CD4-positive, alpha-beta T cell treated with Interleukin-6 for 4 hours (primary cell): Measurements from ENCODE around the gene DUOX2.

Source experiments
- DNase-seq: peaks from one replicate; pipeline ENCODE4 v3.0.0-alpha.2; 2020; ENCODE audit warnings: mixed read lengths

The DUOX2 gene

DNA sequence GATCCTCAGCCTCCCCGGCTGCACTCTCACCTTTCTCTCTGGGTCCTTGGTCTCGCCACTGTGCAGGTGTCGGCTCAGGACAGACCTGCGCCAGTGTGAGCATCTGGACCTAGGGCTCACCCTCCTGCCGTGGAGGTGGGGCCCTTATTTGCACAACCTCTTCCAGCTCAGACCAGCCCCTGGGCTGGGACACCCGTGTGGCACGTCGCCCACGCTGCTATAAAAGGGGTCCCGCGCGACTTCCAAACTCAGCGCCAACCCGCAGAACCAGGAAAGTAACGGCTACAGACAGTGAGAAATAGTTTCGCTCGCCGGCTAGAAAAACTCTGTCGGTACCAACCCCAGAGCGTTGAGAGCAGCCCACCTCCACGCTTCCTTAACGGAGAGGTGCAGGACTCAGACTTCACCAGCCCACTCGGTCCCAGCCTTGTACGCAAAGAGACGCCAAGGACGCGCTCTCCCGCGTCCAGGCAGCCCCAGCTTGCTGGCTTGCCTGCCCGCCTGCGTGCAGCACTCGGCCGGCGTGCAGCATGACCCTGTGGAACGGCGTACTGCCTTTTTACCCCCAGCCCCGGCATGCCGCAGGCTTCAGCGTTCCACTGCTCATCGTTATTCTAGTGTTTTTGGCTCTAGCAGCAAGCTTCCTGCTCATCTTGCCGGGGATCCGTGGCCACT is at the start of gene DUOX2, which contains the start of gene DUOXA2:
Gene DUOX2 (minus strand): TSS at position 97 of the 675 bp plus-strand sequence. CDS start 761 bp downstream, outside the sequence.
Gene DUOXA2 (plus strand): TSS at position 251 of the 675 bp plus-strand sequence. CDS start 280 bp downstream, at position 531.
- no peak for DNase-seq

DNA sequence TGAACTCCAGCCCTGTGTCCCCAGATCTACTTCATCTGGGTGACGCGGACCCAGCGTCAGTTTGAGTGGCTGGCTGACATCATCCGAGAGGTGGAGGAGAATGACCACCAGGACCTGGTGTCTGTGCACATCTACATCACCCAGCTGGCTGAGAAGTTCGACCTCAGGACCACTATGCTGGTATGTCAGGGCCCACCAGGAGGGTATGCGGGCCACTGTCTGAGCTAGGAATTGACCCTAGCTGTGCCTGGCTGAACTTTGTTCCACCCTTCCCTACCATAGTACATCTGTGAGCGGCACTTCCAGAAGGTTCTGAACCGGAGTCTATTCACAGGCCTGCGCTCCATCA is 49.5 kb upstream of the DUOX2 start:
- no peak for DNase-seq

DNA sequence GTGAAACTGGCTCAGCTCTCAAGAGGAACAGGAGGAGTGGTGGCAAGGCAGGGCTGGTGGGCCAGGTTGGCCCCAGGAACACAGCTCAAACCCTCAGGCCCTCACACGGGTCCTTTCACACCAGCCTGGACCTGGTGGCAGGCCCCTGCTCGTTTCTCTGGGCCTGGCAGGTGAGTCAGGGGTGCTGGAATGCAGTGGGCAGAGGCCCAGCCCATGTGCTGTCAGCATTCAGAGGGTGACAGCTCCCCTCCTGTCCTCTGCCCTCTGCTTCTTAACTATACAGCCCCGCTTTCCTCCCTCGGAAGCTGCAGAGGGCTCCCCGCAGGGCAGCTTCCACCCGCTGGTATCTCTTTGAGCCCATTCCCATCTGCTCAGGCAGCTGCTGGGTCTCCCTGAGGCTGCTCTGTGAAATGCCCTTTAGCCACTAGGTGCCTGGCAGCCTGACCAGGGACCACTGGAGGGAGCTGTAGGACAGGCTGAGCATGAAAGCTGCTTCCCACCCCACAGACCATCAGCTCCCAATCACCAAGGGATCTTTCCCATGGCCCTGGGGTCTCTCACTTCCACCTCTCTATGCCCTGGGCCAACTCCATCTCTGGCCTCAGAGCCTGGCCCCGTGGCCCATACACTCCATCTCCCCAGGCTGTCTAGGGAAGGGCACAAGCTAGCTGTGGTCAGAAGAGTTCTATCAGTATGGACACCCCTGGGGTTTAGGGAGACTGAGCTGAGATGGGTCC is 49.0 kb upstream of the DUOX2 start:
- DNase-seq = peak; percentile 70

DNA sequence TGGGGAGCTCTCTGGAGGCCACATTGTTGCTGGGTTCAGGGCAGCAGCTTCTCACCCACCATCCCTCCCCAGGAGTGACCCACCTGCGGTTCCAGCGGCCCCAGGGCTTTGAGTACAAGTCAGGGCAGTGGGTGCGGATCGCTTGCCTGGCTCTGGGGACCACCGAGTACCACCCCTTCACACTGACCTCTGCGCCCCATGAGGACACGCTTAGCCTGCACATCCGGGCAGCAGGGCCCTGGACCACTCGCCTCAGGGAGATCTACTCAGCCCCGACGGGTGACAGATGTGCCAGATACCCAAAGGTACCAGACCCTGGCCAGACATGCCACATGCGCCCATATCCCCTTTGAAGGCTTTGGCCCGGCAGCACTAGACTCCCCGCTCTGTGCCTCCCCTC is 47.7 kb upstream of the DUOX2 start:
- DNase-seq = no peak

DNA sequence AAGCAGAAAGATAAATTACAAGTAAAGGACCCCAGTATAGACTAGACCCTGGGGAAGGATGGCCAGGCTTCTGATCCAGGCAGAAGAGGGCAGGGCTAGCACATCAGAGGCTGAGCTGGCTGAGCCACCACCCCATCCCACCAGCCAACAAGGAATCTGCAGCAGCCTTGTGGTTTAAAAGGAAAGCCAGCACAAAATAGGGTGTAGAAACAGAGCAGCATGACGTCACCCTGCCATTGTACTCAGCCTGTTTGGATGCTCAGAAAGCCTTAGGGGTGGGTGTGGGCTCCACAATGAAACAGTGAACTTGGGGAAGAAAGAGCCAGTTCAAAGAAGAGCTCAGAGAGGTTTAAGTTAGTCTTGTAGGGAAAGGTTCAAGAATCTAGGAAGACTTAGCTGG is 44.0 kb upstream of the DUOX2 start:
- peak; percentile 8 for DNase-seq

DNA sequence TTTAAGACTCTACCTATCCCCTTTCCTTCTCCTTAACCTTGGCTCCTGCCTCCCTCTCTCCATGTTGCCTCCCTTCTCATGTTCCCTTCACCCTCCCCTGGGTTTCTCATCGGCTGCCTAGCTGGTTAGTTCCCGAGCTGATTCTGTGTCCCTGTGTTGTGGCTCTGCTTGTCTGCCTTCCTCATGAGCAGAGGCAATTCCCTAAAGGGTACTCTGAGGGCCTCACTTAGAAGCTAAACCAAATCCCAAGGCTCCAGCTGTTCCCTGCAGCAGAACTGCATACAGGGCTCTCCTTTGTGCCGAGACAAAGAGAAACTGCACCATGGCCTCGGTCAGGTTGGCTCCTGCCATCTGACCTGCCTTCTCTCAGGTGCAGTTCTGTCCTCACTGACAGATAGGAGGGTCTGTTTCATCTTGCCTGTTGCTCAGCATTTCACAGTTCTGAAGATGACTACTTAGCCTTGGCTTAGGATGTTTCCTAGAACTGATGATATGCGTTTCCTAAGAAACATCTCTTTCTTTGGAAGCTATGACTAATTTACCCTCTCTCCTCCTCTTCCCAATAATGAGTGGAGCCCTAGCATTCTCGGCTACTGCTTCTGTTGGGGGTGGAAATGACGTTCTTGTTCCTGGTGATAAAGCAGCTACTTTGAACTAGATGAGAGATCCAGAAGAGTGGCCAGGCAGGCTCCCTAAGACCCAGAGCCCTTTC is 42.9 kb upstream of the DUOX2 start:
- no peak for DNase-seq

DNA sequence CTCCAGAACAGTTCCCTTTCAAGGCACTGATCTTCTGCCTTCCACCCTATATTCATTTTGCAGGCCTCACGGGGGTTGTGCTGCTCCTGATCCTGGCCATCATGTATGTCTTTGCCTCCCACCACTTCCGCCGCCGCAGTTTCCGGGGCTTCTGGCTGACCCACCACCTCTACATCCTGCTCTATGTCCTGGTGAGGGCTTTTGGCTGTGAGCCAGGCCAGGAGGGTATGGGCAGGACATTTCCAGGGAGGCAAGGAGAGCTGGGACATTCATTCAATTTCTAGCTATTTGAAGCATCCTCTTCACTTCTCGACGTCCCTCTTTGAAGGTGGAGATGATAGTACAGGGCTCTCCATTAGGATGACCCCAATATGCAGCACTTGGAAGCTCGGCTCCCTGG is 41.8 kb upstream of the DUOX2 start:
- no peak for DNase-seq

DNA sequence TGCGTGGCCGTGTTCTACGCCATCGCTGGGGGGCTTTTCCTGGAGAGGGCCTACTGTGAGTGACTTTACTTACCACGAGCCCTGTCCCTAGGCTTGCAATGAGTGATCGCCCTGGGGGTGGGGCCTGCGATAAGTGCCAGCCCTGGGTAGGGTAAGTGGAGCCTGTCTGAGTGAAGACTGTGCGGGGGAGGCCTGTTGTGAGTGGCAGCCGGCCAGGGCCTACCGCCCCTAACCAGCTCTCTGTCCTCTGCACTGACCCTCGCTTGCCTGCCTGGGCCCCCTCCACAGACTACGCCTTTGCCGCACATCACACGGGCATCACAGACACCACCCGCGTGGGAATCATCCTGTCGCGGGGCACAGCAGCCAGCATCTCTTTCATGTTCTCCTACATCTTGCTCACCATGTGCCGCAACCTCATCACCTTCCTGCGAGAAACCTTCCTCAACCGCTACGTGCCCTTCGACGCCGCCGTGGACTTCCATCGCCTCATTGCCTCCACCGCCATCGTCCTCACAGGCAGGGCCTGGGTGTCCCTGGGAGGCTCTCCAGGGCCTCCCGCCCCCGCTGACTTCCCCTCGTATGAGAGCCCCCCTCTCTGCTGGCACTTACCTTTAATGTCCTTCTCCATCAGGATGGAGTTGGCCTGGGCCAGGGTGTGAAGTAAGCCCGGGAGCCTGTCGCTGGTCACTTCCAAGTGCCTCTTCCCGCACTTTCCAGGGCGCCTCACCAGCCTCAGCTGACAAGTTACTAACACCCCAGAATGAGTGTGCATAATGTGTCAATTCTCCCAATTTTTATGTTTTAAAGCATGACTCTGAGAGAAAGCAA is 38.2 kb upstream of the DUOX2 start:
- DNase-seq = no peak

DNA sequence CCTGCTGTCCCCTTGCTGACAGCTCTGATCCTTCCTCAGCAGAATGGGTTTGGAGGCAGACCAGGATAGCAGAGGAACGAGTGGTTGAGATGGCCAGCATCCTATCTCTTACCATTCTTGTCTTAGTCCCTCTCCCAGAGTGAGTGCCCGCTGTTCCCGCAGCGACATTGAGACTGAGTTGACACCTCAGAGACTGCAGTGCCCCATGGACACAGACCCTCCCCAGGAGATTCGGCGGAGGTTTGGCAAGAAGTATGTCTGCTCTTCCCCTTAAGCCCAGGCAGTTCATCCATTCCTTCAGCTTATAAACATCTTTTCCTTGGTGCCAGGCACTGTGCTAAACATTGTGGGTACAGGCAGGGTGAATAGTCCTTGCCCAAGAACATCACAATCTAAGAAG is 37.0 kb upstream of the DUOX2 start:
- no peak for DNase-seq

DNA sequence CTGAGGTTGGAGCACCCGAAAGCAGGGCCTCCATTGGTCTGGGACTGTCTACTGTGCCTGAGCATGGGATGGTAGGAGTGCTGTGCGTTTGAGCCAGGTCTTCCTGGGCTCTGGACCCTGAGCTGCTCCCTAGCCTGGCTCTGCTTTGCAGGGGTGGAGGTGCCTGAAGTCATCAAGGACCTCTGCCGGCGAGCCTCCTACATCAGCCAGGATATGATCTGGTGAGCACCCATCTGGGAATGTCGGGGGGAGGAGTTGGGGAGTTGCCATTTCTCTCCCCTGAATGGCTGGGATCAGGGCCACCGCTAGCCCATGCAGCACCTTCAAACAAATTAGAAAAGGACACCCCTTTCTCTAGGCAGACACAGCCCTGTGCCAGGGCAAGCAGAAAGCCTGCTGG is 36.5 kb upstream of the DUOX2 start:
- no peak for DNase-seq

DNA sequence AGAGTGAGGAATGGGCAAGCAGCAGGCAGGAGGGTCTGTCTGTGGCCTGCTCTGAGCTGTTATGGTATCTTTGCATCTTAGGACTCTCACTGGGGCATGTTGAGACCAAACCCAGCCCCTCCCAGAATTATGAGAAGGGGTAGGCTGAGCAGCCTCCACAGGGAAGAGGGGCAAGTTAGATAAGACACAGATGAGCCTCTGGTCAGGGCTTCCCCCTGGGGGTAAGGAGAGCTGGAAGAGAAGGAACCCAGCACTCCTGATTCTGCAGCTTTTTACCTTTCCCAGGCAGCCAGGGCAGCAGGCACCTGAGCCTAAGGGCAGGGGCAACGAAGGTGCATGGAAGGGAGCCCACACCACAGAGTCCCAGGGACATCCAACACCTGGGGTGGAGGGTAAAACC is 35.1 kb upstream of the DUOX2 start:
- no peak for DNase-seq

DNA sequence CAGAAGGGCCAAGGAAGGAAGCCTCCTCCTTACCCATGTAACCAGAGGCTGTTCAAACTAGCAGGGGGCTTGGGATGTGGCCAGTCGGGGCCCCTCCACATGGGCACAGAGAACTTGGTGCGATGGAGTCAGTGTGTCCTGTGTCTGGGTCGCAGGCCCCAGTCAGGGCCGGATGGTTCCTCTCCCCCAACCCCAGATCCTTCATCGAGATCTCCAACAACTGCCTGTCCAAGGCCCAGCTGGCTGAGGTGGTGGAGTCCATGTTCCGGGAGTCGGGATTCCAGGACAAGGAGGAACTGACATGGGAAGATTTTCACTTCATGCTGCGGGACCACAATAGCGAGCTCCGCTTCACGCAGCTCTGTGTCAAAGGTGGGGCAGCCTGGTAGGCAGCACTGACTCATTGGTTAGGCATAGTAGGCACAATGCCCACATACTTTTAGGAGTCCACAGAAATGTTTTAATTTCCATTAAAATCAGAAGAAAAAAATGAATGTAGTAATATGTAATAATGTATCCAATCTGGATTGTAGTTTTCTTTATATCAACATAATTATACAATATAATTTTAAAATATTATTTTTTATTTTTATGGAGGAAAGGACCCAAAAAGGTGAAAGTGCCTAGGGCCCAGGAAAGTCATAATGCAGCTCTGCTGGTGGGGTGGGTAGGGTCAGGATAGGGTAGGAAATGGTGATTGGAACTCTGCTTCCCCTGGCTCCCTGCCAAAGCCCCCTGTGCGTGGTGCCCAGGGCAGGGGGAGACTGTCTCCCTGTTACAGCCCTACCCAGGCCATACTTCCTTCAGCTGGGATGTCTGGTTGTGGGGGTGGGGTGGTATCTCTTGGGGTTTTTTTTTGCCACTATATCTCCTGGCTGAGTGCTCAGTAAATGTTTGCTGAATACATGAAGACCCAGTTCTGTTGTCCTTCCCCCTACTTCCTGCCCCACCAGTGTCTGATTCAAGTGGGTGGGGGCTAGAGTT is 34.4 kb upstream of the DUOX2 start:
- no peak for DNase-seq

DNA sequence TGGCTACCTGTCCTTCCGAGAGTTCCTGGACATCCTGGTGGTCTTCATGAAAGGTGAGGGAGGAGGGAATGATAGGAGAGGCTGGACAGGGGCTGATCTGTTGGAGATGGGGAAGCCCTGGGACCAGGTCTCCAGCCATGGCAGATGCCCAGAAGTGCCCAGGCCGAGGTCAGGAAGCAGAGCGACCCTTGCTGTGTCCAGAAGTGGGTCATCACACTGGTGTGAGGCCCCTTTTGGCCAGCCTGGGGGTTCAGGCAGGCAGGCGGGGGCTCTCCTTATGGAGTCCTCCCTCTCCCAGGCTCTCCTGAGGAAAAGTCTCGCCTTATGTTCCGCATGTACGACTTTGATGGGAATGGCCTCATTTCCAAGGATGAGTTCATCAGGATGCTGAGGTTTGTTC is 33.6 kb upstream of the DUOX2 start:
- no peak for DNase-seq

DNA sequence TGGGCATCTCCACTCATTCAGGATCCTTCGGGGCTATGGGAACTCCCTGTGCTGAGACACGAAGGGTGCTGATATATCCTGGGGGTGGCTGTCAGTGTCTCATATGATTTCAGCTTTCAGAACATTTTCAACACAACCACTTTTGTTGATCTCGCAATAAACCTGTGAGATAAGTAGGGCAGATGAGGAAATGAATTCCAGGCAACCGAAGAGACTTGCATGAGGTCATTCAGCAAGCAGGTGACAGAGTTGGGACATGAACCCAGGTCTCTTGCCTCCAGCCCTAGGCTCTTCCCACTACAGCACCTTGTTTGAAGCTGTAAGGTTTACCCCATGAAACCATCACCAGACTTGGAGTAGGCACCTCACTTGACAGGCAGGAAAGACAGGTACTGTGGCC is 32.4 kb upstream of the DUOX2 start:
- no peak for DNase-seq

DNA sequence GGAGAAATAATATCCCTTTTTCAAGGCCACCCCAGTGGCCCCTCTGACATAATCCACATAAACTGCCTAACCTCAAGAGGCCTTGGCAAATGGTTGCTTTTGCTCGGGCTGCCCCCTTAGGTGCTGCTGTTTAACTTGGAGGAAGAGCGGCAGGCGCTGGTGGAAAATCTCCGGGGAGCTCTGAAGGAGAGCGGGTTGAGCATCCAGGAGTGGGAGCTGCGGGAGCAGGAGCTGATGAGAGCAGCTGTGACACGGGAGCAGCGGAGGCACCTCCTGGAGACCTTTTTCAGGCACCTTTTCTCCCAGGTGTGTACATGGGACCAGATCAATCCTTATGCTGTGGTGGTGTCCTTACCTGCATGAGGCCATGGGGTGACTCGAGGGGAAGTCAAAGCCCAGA is 30.8 kb upstream of the DUOX2 start:
- no peak for DNase-seq

DNA sequence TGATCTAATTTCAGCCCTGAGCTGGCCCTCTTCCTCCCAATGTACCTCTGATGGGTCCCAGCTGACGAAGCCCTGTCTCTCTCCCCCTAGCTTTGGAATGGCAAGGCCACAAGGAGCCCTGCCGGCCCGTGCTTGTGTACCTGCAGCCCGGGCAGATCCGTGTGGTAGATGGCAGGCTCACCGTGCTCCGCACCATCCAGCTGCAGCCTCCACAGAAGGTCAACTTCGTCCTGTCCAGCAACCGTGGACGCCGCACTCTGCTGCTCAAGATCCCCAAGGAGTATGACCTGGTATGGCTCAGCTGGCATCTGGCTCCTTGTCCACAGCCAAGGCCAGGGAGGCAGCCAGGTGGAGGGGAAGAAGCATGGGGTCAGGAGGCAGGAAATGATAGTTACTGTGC is 30.0 kb upstream of the DUOX2 start:
- DNase-seq = no peak

DNA sequence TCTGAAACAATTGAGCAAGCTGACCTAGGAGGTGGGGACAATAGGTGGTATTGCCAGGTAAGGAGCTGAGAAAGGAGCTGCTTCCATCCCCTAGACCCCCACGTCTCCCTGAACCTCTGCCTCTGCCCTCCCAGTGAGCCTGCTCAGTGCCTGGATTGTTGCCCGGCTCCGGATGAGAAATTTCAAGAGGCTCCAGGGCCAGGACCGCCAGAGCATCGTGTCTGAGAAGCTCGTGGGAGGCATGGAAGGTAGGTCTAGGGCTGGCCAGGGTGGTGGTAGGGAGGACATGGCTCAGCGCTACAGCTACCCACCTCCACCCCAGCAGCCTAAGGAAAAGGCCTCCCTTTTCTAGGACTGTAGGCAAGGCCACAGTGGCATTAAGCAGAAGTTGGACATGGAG is 29.1 kb upstream of the DUOX2 start:
- DNase-seq = no peak

DNA sequence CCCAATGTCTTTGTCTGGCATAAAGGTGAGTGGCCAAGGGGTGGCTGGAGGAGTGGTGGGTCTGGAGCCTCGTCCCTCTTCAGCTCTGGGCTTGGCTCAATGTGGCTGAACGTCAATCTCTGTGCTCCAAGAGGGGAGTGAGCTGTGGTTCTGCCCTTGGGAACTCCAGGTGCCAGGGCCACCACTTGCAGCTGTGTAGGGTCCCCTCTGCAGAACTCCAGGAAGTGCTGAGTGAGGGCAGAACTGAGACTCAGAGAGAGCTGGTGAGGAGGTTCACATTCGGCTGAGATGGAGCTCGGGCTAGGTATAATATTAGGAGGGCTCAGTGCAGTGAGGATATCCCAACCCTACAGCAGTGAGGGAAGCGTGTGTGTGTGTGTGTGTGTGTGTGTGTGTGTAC is 27.4 kb upstream of the DUOX2 start:
- no peak for DNase-seq

DNA sequence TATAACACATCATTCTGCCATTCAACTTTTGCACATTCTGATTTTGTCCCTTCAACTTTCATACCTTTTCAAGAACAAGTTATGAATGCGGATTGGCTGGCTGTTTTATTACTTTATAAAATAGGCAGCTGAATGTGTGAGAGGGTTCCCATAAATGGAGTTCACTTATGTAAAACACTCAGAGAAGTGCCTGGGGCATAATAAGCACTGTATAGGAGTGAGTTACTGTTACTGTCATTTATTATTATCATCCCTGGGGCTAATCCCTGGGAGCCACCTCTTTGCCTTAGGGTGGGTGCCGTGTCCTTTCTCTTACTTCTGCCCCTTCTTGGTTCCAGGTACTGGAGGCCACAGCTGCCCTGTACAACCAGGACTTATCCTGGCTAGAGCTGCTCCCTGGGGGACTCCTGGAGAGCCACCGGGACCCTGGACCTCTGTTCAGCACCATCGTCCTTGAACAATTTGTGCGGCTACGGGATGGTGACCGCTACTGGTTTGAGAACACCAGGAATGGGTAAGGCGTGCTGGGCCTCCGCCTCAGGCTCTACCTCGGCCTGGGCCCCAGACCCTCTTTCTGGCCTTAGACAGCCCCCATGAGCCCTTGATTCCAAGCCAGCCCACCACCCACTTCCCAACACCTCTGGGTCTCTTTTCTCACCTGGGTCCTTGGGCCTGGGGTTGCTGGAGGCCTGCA is 26.7 kb upstream of the DUOX2 start:
- DNase-seq = no peak

DNA sequence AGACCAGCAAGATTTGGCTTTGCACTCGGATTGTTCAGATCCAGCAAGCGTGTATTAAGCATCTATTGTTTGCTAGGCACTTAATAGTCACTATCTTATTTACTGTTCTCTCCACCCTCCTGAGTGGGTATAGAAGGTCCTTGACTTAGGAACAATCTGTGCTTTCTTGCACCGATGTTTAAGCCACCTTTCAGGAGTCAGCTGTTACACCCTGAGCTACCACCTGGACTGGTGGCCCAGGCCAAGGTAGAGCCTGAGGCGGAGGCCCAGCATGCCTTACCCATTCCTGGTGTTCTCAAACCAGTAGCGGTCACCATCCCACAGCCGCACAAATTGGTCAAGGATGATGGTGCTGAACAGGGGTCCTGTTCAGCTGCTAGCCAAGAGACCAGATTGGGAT is 25.8 kb upstream of the DUOX2 start:
- DNase-seq = no peak
